Astrocyte of the cerebellum (primary cell): ENCODE data around the gene MCM10.
"Not testable (repeated sequence)": the region's sequence is repeated elsewhere in the genome, so short reads cannot be mapped to it uniquely, and the experiment has no call there.

ENCODE experiments used
- DNase-seq: peaks from one replicate; pipeline ENCODE4 v3.0.0-alpha.2; 2011; ENCODE audit warnings: low read depth
- H3K4me3 ChIP-seq: 2 replicates; pipeline ENCODE4 v1.5.1; 2011; ENCODE audit warnings: mild to moderate bottlenecking, low read depth, low read length, moderate library complexity
- CTCF ChIP-seq: IDR thresholded peaks from 2 replicates; pipeline ENCODE4 v1.5.1; 2012; ENCODE audit warnings: low read length, low read depth, moderate library complexity, mild to moderate bottlenecking; ENCODE audit errors: missing control alignments
- in situ Hi-C: cut with HindIII; loops from 2 replicates; pipeline ENCODE4 v1.10.0; 2017; ENCODE audit warnings: low sequenced_read_pairs

Gene MCM10

GRCh38 chr10:13233358-13233757, 72.0 kb downstream of the MCM10 start:
- TF ChIP-seq CTCF, result no peak
- H3K4me3 ChIP-seq, result no peak overlapping the region
- no peak for DNase-seq
- in situ Hi-C loops, result no loop called here

- TF ChIP-seq CTCF, result no peak
- no peak for DNase-seq
- no peak within 1 kb of the TSS for H3K4me3 ChIP-seq
- in situ Hi-C loops, result no loop called here
These were observed 72.8 kb downstream of the MCM10 start, which contains the start of gene UCMA for GRCh38 chr10:13234172-13234571. UCMA (minus strand) TSS chr10:13234374; CDS start chr10:13234258, 116 bp downstream.

GRCh38 chr10:13234736-13235135, 73.4 kb downstream of the MCM10 start:
- H3K4me3 ChIP-seq, DNase-seq, in situ Hi-C loops: not testable (repeated sequence)

- TF ChIP-seq CTCF, result no peak
- H3K4me3 ChIP-seq, result no peak overlapping the region
- no peak for DNase-seq
- in situ Hi-C loops, result no loop called here
These were observed 75.3 kb downstream of the MCM10 start for GRCh38 chr10:13236638-13237037.

- no peak overlapping the region for H3K4me3 ChIP-seq
- in situ Hi-C loops, result no loop called here
- TF ChIP-seq CTCF, result no peak
- DNase-seq, result no peak
These were observed 77.1 kb downstream of the MCM10 start for GRCh38 chr10:13238271-13239077.

GRCh38 chr10:13239923-13240322, 78.6 kb downstream of the MCM10 start:
- no peak for TF ChIP-seq CTCF

GRCh38 chr10:13241613-13242012, 80.3 kb downstream of the MCM10 start:
- TF ChIP-seq CTCF, result no peak

More at GRCh38 chr10:13239923-13240322, 78.6 kb downstream of the MCM10 start:
- no peak overlapping the region for H3K4me3 ChIP-seq
- no peak for DNase-seq
- in situ Hi-C loops, result no loop called here

GRCh38 chr10:13242260-13242659, 80.9 kb downstream of the MCM10 start:
- in situ Hi-C loops, H3K4me3 ChIP-seq: not testable (repeated sequence)

More at GRCh38 chr10:13241613-13242012, 80.3 kb downstream of the MCM10 start:
- in situ Hi-C loops, result no loop called here
- no peak for DNase-seq
- no peak overlapping the region for H3K4me3 ChIP-seq

More at GRCh38 chr10:13242260-13242659, 80.9 kb downstream of the MCM10 start:
- not testable (repeated sequence) for DNase-seq
